Measurements from ENCODE around the gene CFAP97D1. TPM values are rescaled to one million over a fixed set of nuclear protein-coding genes. Genes with fewer than 3 reads are reported as not detected.

Gene CFAP97D1
- total RNA-seq, 2 donors from 2014 or later, result not detected

DNA sequence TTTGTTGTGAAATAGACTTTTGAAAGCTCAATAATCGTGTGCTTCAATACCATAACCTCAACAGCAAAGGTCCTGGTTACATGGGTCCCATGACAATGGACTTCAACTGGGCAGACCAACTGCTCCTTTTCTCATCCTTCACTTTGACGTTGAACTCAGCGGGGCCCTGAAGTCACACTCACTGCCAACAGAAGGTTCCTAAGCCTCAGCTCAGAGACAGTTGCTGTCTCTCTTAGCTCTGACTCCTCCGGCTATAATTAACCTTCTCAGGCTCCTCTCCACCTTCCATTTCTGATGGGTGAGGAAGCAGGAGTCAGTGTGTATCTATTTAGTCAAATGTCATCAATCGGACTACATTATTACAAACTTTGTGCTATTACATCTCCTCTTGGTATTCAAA is 28.9 kb downstream of the CFAP97D1 start:
- Histone ChIP-seq H3K4me1 (no peaks in the 10 kb centered on the region), H3K4me3 (no peak overlapping the region), H3K9me3 (no peaks in the 10 kb centered on the region), H3K9ac (ENCODE audit: low read depth in 2 of 2, low read length in 2 of 2) (no peak overlapping the region), H3K27ac (no peak overlapping the region), H3K27me3 (no peaks in the 10 kb centered on the region), H3K36me3 (no peaks in the 10 kb centered on the region)
- no peak for TF ChIP-seq CTCF (IDR thresholded peaks at IDR 0.05)
- DNase-seq, result no peak
- intact Hi-C loops (cut with DNase I), result no loop called here

DNA sequence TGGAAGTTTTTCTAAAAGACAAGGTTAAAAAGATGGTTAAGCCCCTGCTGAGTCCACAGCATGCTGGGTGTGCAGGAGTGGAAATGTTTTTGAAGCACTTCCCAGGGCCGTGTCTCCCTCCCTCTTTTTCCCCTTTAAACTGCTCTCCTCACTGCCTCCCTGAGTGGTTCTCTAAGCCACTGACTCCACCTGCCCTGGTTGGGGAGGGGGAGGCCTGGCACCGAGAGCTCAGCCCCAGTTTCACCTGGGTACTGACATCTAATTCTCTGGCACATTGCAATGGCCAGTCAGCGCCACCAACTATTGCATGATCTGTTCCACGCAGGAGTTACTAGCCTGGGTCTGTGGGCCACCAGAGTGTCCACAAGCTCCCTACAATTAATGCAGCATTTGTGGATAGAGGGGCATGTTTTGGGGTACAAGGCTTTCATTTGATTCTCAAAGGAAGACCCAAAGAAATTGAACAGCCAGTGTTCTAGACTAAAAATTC is 30.0 kb downstream of the CFAP97D1 start:
- no peaks in the 10 kb centered on the region for H3K4me1 ChIP-seq
- TF ChIP-seq CTCF (IDR thresholded peaks at IDR 0.05), result no peak
- H3K9me3 ChIP-seq, result no peaks in the 10 kb centered on the region
- no peaks in the 10 kb centered on the region for H3K27me3 ChIP-seq
- no peak for DNase-seq
- no peak overlapping the region for H3K9ac ChIP-seq (ENCODE audit: low read depth in 2 of 2, low read length in 2 of 2)
- H3K27ac ChIP-seq, result no peak overlapping the region
- H3K36me3 ChIP-seq, result no peaks in the 10 kb centered on the region
- intact Hi-C loops (cut with DNase I), result no loop called here
- H3K4me3 ChIP-seq, result no peak overlapping the region

- H3K4me1 ChIP-seq, result no peaks in the 10 kb centered on the region
- DNase-seq, result no peak
- no peaks in the 10 kb centered on the region for H3K36me3 ChIP-seq
- no peak overlapping the region for H3K9ac ChIP-seq (ENCODE audit: low read depth in 2 of 2, low read length in 2 of 2)
- no peaks in the 10 kb centered on the region for H3K27me3 ChIP-seq
- TF ChIP-seq CTCF (IDR thresholded peaks at IDR 0.05), result no peak
- H3K9me3 ChIP-seq, result no peaks in the 10 kb centered on the region
- H3K27ac ChIP-seq, result no peak overlapping the region
- H3K4me3 ChIP-seq, result no peak overlapping the region
- intact Hi-C loops (cut with DNase I), result no loop called here
These were observed 30.6 kb downstream of the CFAP97D1 start for GRCh38 chr17:43810823-43811222.

DNA sequence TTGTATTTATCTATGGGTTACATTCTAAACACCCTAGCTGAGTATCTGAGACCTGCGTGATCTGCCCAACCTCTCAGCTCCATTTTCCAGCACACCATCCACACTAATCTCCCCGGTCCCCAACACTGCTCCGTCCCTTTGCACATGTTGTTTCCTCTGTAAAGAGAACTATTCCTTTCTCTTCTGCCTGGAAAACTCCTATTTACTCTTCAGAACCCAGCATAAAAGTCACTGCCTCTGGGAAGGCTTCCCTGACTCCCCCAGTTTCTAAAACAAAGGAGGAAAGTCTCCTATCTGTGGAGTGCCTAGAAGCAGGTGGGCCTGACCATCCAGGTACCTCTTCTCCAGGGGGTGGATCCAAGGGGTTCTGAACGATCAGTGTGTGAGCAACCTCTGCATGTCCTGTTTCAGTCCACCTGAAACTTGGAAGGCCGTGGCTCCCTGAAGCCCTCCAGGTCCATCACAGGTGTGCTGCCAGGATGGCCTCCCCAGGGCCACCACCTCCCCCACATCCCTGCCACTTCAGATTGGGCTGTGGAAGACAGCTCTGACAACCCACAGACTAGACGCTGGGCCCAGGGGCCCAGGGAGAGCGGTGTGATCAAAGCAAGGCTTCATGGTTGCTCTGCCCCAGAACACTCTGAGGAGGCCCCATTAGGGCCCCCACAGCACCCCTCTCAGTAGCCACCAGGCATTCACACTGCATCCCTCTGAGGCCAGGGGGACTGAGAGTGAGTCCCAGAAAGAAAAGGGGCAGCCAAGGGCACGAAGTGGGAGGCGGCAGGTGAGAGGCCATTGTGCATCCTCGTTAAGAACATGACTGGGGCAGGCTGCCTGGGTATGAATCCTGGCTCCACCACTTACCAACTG is 32.4 kb downstream of the CFAP97D1 start:
- no peaks in the 10 kb centered on the region for H3K36me3 ChIP-seq
- H3K9me3 ChIP-seq, result no peaks in the 10 kb centered on the region
- no peak for TF ChIP-seq CTCF (IDR thresholded peaks at IDR 0.05)
- no peak for DNase-seq
- intact Hi-C loops (cut with DNase I), result no loop called here
- H3K9ac ChIP-seq (ENCODE audit: low read depth in 2 of 2, low read length in 2 of 2), result no peak overlapping the region
- no peaks in the 10 kb centered on the region for H3K27me3 ChIP-seq
- H3K27ac ChIP-seq, result no peak overlapping the region
- H3K4me3 ChIP-seq, result no peak overlapping the region
- no peaks in the 10 kb centered on the region for H3K4me1 ChIP-seq

GRCh38 chr17:43813386-43813785 is 33.2 kb downstream of the CFAP97D1 start:
- no peak for DNase-seq
- H3K4me3 ChIP-seq, result no peak overlapping the region
- H3K27me3 ChIP-seq, result no peaks in the 10 kb centered on the region
- H3K9me3 ChIP-seq, result no peaks in the 10 kb centered on the region
- H3K27ac ChIP-seq, result no peak overlapping the region
- no peak for TF ChIP-seq CTCF (IDR thresholded peaks at IDR 0.05)
- H3K36me3 ChIP-seq, result no peaks in the 10 kb centered on the region
- intact Hi-C loops (cut with DNase I), result no loop called here
- H3K9ac ChIP-seq (ENCODE audit: low read depth in 2 of 2, low read length in 2 of 2), result no peak overlapping the region
- no peaks in the 10 kb centered on the region for H3K4me1 ChIP-seq

Data from colonic mucosa (tissue), 4 donors.